GM21381 (cell line): ENCODE measurements around the gene GFPT2.

ENCODE experiments used
- ATAC-seq: cut with Tn5 transposase; IDR thresholded peaks from one replicate; pipeline ENCODE4 v1.9.1; 2021; ENCODE audit warnings: mild to moderate bottlenecking, moderate library complexity; ENCODE audit not compliant: unreplicated experiment

GFPT2 gene

GRCh38 chr5:180289966-180290365, 63.2 kb downstream of the GFPT2 start:
- ATAC-seq = no peak

- ATAC-seq = no peak
Measured at GRCh38 chr5:180289433-180289832, 63.7 kb downstream of the GFPT2 start.

DNA sequence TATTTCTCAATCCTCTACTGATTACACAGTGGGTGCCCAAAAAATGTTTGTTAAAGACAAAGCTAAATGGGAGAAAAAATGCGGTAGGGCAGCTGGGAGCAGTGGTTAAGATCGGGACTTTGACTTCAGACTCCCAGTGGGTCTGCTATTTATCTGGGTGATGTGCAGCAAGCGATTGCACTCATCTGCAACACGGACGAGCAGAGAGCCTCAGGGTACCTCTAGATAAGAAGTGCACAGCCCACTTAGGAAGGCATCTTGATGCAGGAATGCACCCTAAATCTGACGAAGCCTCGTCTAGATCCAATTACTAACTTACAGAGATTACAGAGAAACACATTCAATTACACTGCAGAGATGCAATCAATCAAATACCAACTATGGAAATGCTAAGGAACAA, 65.3 kb downstream of the GFPT2 start:
- no peak for ATAC-seq

DNA sequence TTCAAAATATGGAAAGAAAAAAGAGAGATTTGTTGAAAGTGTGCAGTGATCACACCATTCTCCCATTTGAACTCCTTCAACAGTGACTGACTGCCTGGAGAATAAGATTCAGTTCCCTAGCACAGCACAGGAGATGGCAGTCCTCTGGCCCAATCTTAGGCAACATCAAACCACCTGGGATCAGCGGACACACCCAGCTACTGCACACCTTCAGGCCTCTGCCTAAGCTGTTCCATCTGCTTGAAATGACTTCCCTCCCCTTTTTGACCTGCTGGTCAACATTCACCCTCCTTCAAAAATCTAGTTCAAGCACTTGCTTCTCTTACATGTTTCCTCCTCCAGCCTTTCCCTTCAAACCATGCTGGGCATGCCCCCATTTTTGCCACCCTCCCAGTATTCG, 65.7 kb downstream of the GFPT2 start:
- ATAC-seq = no peak

DNA sequence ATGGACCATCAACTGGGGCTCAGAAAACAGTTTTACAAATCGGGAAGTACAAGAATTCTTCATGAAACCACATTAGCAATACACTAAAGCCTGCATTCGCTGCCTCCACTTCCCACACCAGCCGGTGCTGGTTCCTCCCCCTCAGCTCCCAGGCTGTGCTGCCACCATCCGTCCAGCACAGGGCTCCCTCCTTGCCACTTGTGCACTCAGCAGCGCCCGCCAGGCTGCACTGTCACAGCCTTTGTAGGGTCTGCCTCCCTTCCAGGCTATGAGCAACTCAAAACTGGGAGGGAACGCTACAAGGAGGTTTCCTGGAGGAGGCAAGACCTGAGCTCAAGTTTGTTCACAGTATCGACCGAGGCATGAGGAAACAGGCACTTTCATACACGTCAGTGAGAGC, 69.0 kb downstream of the GFPT2 start:
- no peak for ATAC-seq

GRCh38 chr5:180283026-180283615, 70.0 kb downstream of the GFPT2 start:
- ATAC-seq = no peak

DNA sequence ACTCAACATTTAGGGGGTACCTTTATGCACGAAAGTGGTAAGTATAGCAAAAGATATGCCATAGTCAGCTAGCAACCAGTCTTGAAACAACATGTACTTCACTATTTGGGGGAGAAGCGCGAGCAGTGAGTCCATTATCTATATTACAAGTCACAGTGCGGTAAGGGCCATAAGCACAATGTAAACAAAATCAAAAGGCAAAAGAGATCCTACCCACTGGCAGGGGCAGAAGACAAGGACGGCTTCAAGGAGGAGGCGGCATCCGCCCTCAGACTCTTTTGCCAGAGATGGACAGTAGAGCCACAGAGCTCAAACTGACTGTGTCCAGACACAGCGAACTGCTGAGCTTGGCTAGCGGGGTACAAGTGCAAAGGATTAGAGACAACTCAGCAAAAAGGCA, 70.9 kb downstream of the GFPT2 start:
- ATAC-seq = no peak

GRCh38 chr5:180281706-180282105, 71.4 kb downstream of the GFPT2 start:
- no peak for ATAC-seq

DNA sequence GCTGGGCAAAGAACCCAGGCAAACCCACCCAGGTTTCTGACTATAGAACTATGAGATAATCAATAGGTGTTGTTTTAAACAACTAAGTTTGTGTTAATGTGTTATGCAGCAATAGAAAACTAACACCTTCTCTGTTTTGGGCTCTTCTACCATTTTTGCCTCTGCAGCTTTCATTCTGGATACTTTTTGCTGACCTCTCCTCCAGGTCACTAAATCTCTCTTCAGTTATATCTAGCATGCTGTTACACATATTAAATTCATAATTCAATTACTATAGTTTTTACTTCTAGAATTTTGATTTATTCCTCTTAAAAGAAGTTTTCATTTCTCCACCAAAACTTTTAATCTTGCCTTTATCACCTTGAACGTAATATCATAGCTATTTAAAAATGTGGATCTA, 78.4 kb downstream of the GFPT2 start:
- ATAC-seq = no peak

DNA sequence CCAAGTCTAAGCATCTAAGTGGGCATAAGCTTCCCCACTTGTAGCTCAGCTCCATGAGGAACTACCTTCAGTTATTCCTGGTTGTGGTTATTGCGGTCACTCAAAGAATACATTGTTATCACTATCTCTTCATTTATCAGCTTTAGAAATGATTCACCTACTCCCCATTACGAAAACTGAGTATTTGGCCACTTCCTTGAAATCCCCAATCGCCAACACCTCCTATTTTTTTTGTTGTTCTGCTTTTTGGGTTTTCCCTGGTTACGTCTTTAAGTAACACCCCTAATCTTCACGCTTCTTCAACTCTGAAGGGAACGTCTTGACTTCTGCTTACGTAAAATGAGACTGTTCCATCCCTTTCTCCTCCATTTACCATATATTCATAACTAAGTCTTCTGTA, 81.9 kb downstream of the GFPT2 start:
- ATAC-seq = no peak

GRCh38 chr5:180259260-180259611, 93.9 kb downstream of the GFPT2 start:
- ATAC-seq = no peak

DNA sequence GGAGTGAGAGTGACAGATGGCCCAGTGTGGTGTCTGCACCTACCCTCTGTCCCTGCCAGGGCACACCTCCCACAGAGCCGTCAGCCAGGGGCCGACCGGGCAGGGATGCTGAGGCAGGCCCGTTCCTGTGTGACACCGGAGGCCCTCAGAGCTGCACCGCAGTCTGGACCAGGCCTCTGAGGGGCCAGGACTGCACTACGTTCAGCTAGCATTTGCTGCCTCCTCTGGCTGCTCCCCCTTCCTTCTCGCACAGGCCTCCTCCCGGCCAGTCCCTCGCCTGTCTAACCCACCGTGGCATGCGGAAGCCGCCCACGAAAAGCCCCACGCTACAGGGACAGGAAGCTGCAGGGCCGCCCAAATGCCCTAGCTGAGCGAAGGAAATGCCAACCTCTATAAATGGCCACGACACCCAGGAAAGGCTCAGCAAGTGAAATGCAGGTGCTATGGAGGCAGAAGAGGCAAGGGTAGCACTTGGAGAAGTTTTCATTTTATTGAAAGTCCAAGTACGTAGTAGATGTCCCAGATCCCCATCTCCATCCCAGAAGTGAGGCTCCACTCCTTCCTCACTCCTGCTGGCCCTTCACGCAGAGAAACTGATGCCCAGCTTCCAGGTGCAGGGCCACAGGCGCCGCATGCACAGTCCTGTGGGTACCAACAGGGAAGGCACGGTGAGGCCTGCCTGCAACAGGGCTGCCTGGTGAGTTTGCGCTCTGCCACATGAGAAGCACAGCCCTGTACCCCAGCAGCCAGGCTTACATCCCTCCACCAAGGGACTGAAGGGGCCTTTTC, 99.9 kb downstream of the GFPT2 start:
- no peak for ATAC-seq

GRCh38 chr5:180251887-180252286, 101.2 kb downstream of the GFPT2 start:
- ATAC-seq = no peak

DNA sequence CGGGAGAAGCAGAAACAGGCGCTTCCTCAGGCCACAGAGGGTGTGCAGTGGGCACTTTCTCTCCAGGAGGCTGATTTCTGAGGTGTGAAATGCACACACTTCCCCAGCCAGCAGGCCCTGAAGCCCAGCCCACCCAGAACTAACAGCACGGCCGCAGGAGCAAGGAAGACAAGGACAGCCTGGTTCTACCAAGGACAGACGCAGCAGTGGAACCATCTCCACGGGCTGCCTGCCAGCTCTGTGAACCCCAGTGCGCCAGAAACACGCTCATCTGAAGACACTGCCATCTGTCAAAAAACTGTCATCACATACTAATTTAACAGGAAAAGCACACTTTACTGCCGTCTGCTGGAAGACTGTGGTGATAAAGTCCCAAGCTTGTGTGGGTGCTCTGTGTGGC, 102.0 kb downstream of the GFPT2 start:
- no peak for ATAC-seq
